Spinal cord (tissue), 10 donors: Measurements from ENCODE around the gene PIK3R6. TPM values are rescaled to one million over a fixed set of nuclear protein-coding genes. Genes with fewer than 3 reads are reported as not detected.

Experiments used
- DNase-seq, 6 donors: peaks; one replicate each; pipeline versions ENCODE4 v3.0.0 to v3.0.0-alpha.2; 2013 to 2015; ENCODE audit warnings: low spot score in 6 of 6, low read depth in 4 of 6
- H3K27ac ChIP-seq: one replicate; pipeline ENCODE4 v1.5.1; 2013; ENCODE audit warnings: low read depth, low read length, control low read depth
- H3K27me3 ChIP-seq: one replicate; pipeline ENCODE4 v1.6.1; 2013; ENCODE audit warnings: low read length; ENCODE audit not compliant: control insufficient read depth, insufficient read depth
- H3K36me3 ChIP-seq: one replicate; pipeline ENCODE4 v1.6.1; 2013; ENCODE audit warnings: low read length; ENCODE audit not compliant: control insufficient read depth, insufficient read depth
- H3K4me1 ChIP-seq: one replicate; pipeline ENCODE4 v1.6.1; 2013; ENCODE audit warnings: low read length; ENCODE audit not compliant: control insufficient read depth, insufficient read depth
- H3K4me3 ChIP-seq: one replicate; pipeline ENCODE4 v1.5.1; 2013; ENCODE audit warnings: low read depth, low read length, control low read depth
- H3K9me3 ChIP-seq: one replicate; pipeline ENCODE4 v1.6.1; 2013; ENCODE audit warnings: low read length; ENCODE audit not compliant: control insufficient read depth, insufficient read depth
- WGBS: methylation state at CpG from one replicate; pipeline ENCODE4 v1.1.5; 2013; ENCODE audit warnings: missing lambda C conversion rate; ENCODE audit not compliant: insufficient coverage; 5-methylcytosine and 5-hydroxymethylcytosine counted together
- polyA plus RNA-seq, 2 donors: library from polyadenylated mRNA; unstranded; fragments of 120-200 nt; gene quantifications; one replicate each; pipeline ENCODE4 v1.2.1, GENCODE V29; 2013; ENCODE audit not compliant: insufficient read length in 2 of 2
- total RNA-seq, 2 donors: library from RNA; depleted of rRNA in 1 of 2; stranded (reverse); fragments of 120-200 nt in 1 of 2; fragments of >200 nt in 1 of 2; gene quantifications; one replicate each; pipeline versions ENCODE4 v1.2.3 to v1.2.4, GENCODE V29; 2013 to 2014
- donor health status: healthy.

The PIK3R6 gene
- total and polyA plus RNA-seq, 4 donors: 0.50 to 4.7 (median 2.1) TPM

DNA sequence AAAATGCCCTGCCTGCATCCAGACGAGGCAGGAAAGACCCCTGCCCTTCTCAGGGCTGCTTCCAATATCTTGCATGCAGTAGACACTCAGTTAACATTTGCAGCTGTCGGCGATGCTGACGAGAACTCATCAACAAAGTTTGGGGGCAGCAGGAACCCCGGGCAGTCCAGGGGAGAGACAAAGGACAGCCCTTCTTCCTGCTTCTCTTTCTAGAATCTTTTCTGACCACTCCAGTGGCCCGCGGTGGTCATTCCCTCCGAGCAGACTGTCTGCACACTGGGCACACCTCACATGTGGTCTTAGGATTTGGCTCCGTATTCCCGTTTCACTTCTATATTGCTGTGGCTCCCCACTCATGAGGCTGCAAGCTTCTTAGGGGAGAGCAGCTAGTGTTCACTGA is 37.3 kb downstream of the PIK3R6 start:
- Histone ChIP-seq H3K9me3 (peaks cover 2% of the 10 kb centered on the region), H3K36me3 (peaks cover 4% of the 10 kb centered on the region), H3K27ac (no peak overlapping the region), H3K4me3 (no peak overlapping the region), H3K27me3 (peaks cover 6% of the 10 kb centered on the region), H3K4me1 (peaks cover 7% of the 10 kb centered on the region)
- DNase-seq: no peak
- WGBS: 82% methylated on average over 10 of the region's 10 CpGs

DNA sequence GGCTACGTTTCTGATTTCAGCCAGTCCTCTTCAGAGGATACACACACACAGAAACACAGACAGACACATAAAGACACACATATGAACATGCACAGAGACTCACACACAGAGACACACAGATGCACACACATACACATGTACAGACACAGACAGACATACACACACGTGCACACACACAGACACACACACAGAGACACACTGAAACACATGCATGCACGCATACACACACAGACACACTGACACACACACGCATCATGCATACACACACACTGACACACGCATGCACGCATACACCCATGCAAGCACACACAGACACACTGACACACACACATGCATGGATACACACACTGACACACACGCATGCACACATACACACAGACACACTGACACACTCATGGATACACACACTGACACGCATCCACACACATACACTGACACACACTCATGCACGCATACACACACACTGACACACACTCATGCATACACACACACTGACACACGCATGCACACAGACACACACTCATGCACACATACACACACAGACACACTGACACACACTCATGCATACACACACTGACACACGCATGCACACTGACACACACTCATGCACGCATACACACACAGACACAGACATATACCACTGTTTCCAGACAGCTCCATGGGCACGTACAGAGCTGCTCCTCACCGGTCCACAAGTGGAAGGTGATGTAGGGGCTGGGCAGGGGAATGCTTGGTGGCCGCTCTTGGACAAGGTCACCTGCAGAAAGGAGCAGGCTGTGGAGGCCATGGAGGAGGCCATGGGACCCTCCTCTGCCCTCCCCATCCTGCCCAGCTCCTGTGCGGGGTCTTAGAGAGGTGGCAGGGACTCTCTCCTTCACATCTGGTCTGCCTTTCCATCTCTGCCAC is 38.2 kb downstream of the PIK3R6 start:
- DNase-seq: no peak

DNA sequence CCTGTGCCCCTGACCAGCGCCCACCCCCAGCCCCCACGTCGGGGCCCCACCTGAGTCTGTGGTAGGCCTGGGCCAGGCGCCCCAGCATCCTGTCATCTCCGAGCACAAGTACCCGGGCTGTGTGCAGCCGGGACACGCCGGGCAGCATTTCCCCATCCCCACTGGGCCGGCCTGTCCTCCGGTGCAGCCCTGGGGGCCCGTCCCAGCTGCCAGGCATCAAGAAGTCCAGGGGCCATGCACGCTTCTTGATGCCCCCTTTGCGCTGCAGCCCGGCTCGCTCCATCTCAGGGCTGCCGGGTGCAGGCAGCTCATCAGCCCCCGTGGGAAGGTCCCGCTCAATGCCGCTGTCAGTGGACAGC is 39.0 kb downstream of the PIK3R6 start:
- peaks cover 4% of the 10 kb centered on the region for H3K36me3 ChIP-seq
- peaks cover 7% of the 10 kb centered on the region for H3K4me1 ChIP-seq
- H3K9me3 ChIP-seq: peaks cover 8% of the 10 kb centered on the region
- H3K4me3 ChIP-seq: no peak overlapping the region
- peaks cover 6% of the 10 kb centered on the region for H3K27me3 ChIP-seq
- 94% methylated on average over 20 of the region's 20 CpGs for WGBS
- no peak for DNase-seq
- H3K27ac ChIP-seq: no peak overlapping the region

More for the DNA sequence above, 38.2 kb downstream of the PIK3R6 start:
- Histone ChIP-seq H3K4me3 (no peak overlapping the region), H3K36me3 (peaks cover 4% of the 10 kb centered on the region), H3K27ac (no peak overlapping the region), H3K9me3 (peaks cover 6% of the 10 kb centered on the region), H3K4me1 (peaks cover 7% of the 10 kb centered on the region), H3K27me3 (peaks cover 6% of the 10 kb centered on the region)
- 88% methylated on average over 15 of the region's 16 CpGs for WGBS

DNA sequence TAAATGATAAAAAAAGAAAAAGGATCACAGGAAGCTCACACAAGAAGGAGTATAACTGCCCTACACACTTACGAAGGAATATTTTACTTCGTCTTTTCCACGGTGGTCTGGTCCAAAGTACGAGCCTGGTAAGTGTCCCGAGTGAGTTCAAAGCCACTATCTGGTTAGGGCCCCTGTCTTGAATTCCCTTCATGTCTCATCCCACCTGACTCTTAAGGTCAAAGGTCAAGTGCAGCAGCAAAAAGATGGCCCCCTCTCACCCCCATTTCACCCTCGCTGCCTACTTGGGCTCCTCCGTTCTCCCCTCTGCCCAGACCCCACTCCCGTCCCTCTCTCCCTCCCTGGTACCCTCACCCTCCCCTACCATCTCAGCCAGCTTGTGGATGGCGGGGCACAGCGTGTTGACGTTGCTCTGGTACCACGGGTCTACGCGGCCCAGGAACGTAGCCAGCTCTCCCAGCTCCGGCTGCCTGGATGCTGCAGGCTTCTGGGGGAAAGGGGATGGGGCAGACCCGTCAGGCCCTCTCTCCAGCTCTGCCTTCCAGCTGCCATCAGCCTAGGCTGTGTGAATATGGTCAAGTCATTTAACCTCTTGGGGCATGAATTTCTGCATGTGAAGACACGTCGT is 40.6 kb downstream of the PIK3R6 start:
- 83% methylated on average over 16 of the region's 19 CpGs for WGBS
- H3K4me1 ChIP-seq: no peaks in the 10 kb centered on the region
- H3K4me3 ChIP-seq: no peak overlapping the region
- DNase-seq: no peak
- H3K9me3 ChIP-seq: peaks cover 8% of the 10 kb centered on the region
- H3K36me3 ChIP-seq: peaks cover 4% of the 10 kb centered on the region
- H3K27me3 ChIP-seq: no peaks in the 10 kb centered on the region
- H3K27ac ChIP-seq: no peak overlapping the region

DNA sequence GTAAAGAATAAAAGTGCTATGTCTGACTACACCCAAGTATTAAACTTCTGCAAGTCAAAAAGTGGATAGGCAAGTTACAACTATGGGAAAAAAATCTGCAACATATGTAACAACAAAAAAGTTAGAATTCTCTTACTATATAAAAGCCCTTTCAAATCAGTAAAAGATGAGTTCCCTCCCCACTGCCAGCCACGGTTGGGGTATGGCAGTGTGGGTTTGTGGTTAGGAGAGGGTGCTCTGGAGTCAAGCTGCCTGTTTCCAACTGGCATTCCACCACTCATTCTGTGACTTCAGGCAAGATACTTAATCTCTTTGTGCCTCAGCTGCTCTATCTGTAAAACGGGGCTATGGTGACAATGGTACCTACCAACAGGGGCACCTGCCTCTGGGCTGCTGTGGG is 41.7 kb downstream of the PIK3R6 start:
- H3K36me3 ChIP-seq: peaks cover 4% of the 10 kb centered on the region
- 80% methylated on average over 1 of the region's 2 CpGs for WGBS
- no peaks in the 10 kb centered on the region for H3K27me3 ChIP-seq
- H3K4me1 ChIP-seq: no peaks in the 10 kb centered on the region
- H3K9me3 ChIP-seq: peaks cover 8% of the 10 kb centered on the region
- H3K27ac ChIP-seq: no peak overlapping the region
- DNase-seq: no peak
- H3K4me3 ChIP-seq: no peak overlapping the region

DNA sequence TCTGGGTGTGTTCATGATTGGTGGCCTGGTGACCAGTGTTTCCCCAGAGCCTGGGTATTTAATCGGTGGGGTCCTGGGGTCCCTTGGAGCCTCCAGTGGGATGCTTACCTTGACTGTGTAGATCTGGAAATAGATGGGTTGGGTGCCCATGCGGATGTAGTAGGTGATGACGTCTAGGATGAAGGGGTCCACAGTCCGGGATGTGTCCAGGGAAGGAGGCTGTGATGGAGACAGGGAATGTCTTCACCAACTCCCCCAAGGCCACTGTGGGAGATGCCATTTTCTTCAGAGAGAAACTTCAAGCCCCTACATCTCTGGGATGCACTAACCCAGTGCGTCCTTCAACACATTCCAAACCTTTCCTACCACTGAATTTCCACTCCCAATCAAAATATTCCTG is 44.2 kb downstream of the PIK3R6 start:
- DNase-seq: no peak
- H3K27me3 ChIP-seq: no peaks in the 10 kb centered on the region
- H3K9me3 ChIP-seq: peaks cover 8% of the 10 kb centered on the region
- H3K36me3 ChIP-seq: no peaks in the 10 kb centered on the region
- H3K4me3 ChIP-seq: no peak overlapping the region
- H3K4me1 ChIP-seq: no peaks in the 10 kb centered on the region
- whole genome bisulfite sequencing: 91% methylated on average over 4 of the region's 5 CpGs
- no peak overlapping the region for H3K27ac ChIP-seq

DNA sequence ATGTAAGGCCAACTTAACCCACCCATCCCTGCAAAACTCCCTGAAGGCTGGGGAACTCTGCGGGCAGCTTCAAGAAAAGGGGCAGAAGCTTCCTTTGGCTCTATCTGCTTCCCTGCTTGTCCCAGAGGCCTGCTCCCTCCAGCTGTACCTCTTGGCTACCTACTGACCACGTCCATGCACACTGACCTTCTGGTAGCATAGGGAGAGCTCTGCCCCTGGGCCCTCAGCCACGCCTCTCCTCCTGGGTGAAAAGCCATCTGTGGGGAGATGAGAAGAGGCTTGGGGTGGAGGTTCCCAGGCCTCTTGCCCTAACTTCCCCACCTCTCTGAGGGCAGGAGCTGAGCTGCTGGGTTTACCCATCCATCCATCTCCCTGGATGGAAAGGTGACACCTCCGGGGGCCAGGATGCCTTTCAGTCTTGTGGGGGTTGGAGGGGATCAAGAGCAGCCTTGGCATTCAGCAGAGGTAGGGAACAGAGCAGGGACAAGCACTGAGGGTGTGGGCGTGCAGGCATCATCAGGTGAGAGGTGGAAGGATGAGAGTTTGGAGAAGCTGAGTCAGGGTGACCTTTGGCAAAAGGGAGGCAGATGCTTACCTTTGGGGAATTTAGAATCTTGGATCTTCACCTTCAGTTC is 45.0 kb downstream of the PIK3R6 start:
- H3K9me3 ChIP-seq: peaks cover 8% of the 10 kb centered on the region
- no peaks in the 10 kb centered on the region for H3K36me3 ChIP-seq
- no peak overlapping the region for H3K4me3 ChIP-seq
- no peak overlapping the region for H3K27ac ChIP-seq
- H3K4me1 ChIP-seq: no peaks in the 10 kb centered on the region
- WGBS: 69% methylated on average over 3 of the region's 5 CpGs
- H3K27me3 ChIP-seq: no peaks in the 10 kb centered on the region
- DNase-seq: no peak

DNA sequence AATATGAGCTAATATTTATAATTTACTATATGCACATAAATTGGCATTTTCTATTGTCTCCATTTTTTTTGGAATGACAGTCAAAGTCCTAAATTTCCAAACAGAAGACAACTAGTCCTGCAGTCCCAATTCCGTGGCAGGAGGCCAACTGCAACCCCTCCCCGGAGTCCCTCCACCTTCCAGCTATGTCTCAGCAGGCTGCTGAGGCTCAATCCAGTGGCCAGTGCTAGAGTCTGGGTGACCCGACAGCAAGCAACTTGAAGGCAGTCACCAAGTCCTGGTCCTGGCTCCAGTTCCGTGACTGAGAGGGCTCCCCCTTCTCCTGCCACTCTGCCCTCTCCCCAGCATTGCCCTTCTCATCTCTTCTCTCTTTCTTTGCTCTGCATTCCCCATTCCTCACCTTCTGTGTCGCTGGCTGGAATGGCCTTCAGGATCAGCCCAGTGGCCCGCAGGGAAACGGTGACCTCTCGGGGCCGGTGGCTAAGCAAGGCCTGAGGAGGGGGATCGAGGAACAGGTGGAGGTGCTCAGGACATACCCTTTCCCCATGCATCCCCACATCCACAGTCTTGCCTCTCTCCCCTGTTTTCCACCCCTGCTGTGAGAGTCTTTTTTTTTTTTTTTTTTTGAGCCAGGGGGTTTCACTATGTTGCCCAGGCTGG is 45.9 kb downstream of the PIK3R6 start:
- Histone ChIP-seq H3K4me3 (no peak overlapping the region), H3K27ac (no peak overlapping the region), H3K4me1 (no peaks in the 10 kb centered on the region), H3K36me3 (no peaks in the 10 kb centered on the region), H3K9me3 (peaks cover 8% of the 10 kb centered on the region), H3K27me3 (no peaks in the 10 kb centered on the region)
- WGBS: 83% methylated on average over 4 of the region's 10 CpGs
- DNase-seq: no peak

DNA sequence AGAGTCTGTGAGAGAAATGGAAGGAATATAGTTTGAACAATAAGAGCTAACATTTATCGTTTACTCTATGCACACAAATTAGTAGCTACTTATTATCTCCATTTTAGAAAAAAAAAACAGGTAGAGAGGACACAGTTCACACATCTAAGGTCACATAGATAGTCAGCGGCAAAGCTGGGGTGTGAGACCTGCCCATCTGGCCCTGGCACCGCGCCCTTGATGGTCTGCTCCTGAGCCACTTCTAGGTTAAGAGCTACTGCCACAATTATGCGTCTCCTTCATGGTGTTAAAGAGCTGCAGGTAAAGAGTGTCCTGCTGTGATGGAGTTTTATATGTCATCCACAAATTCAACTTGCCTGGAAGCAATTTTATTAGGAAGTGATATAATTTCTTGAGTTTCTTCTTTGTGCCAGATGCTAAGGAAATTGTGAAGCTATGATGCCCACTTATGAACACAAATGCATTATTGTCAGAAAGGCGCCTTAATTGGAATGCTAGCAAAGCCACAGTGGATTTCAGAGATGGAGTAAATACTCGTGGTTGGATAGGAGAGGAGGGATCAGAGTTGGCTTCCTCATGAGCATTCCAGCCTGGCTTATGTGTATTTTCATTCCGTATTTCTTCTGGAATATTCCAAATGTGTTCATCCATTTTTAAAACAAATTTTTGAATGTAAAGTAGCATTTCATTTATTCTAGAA is 47.0 kb downstream of the PIK3R6 start:
- Histone ChIP-seq H3K4me3 (no peak overlapping the region), H3K27me3 (no peaks in the 10 kb centered on the region), H3K27ac (no peak overlapping the region), H3K4me1 (no peaks in the 10 kb centered on the region), H3K36me3 (no peaks in the 10 kb centered on the region), H3K9me3 (peaks cover 6% of the 10 kb centered on the region)
- no peak for DNase-seq
- 84% methylated on average over 7 of the region's 8 CpGs for WGBS
